Peyer's patch (tissue), 4 donors: ENCODE data around the gene BPGM.

ENCODE experiments used
- CTCF ChIP-seq, 6 experiments: fragments of 450-650 bp in 4 of 6; fragments of 200-600 bp in 2 of 6; sonication (generic) in 1 of 6; IDR thresholded peaks; one replicate each; pipeline ENCODE4 v1.5.1; 2017 to 2019; ENCODE audit warnings: antibody characterized with exemption in 6 of 6, mild to moderate bottlenecking in 3 of 6, moderate library complexity in 1 of 6
- POLR2A ChIP-seq, 2 donors: fragments of 450-650 bp; IDR thresholded peaks; one replicate each; pipeline ENCODE4 v1.5.1; 2017; ENCODE audit warnings: antibody characterized with exemption in 2 of 2, mild to moderate bottlenecking in 2 of 2, moderate library complexity in 2 of 2

GRCh38 chr7:134629445-134629844 lies 17.2 kb upstream of the BPGM start:
- TF ChIP-seq POLR2A (IDR thresholded peaks at IDR 0.05) (no peak), CTCF (IDR thresholded peaks at IDR 0.05) (no peak)
